ENCODE measurements around the gene PRSS12.

PRSS12 gene

DNA sequence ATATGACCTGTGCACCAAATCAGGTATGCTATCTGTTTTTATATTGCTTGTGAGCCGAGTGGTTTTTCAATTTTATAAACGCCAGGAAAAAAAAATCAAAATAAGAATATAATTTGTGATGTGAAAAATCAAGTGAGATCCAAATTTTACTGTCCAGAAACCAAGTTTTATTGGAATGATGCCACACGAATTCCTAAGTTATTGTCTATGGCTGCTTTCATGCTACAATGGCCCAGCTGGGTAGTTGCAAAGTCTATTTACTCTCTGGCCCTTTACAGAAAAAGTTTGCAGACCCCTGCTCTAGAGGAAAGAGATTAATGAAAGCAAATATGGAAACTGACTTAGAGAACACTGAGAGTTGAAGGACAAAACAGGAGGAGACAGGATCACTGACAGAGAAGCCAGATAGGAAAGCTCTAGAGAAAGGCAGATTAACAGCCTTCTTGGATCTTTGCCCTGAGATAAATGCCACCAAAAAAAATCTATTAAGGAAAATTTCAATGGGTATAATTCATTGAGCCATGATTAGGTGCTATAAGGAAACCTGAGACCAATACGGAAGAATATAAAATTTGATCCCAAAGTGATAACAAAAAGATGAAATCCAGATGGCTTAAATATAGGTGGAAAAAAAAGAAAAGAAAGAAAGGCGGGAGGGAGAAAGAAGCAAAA, 29.8 kb downstream of the PRSS12 start:
- no peak overlapping the region for H3K4me3 ChIP-seq
- DNase-seq, result no peak
- no peak overlapping the region for H3K27ac ChIP-seq
- intact Hi-C loops (cut with DNase I; ENCODE audit: low total_unique reads), result no loop called here
- peaks cover 0 to 6% of the 10 kb centered on the region in 2 donors for H3K27me3 ChIP-seq
- no peaks in the 10 kb centered on the region for H3K4me1 ChIP-seq
- TF ChIP-seq, protein P1, sequence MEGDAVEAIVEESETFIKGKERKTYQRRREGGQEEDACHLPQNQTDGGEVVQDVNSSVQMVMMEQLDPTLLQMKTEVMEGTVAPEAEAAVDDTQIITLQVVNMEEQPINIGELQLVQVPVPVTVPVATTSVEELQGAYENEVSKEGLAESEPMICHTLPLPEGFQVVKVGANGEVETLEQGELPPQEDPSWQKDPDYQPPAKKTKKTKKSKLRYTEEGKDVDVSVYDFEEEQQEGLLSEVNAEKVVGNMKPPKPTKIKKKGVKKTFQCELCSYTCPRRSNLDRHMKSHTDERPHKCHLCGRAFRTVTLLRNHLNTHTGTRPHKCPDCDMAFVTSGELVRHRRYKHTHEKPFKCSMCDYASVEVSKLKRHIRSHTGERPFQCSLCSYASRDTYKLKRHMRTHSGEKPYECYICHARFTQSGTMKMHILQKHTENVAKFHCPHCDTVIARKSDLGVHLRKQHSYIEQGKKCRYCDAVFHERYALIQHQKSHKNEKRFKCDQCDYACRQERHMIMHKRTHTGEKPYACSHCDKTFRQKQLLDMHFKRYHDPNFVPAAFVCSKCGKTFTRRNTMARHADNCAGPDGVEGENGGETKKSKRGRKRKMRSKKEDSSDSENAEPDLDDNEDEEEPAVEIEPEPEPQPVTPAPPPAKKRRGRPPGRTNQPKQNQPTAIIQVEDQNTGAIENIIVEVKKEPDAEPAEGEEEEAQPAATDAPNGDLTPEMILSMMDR (IDR thresholded peaks at IDR 0.05), result no peak
- H3K36me3 ChIP-seq, result no peaks in the 10 kb centered on the region
- no peaks in the 10 kb centered on the region for H3K9me3 ChIP-seq

DNA sequence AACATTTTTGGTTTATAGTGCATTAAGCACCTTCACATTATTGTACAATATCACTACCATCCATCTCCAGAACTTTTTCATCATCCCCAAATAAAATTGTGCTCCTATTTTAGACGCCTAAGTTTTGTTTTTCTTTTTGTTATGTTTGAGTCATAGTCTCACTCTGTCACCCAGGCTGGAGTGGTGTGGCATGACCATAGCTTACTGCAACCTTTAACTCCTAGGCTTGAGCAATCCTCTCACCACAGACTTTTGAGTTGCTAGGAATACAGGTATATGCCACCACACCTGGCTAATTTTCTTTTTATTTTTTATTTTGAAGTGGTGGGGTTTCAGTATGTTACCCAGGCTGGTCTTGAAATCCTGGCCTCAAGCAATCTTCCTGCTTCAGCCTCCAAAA, 33.9 kb downstream of the PRSS12 start:
- Histone ChIP-seq H3K27me3 (peaks cover 0 to 6% of the 10 kb centered on the region in 2 donors), H3K9me3 (no peaks in the 10 kb centered on the region), H3K4me1 (no peaks in the 10 kb centered on the region), H3K27ac (no peak overlapping the region), H3K4me3 (no peak overlapping the region), H3K36me3 (no peaks in the 10 kb centered on the region)
- DNase-seq, result no peak
- intact Hi-C loops (cut with DNase I; ENCODE audit: low total_unique reads), result no loop called here
- TF ChIP-seq, protein P1 (IDR thresholded peaks at IDR 0.05), result no peak

DNA sequence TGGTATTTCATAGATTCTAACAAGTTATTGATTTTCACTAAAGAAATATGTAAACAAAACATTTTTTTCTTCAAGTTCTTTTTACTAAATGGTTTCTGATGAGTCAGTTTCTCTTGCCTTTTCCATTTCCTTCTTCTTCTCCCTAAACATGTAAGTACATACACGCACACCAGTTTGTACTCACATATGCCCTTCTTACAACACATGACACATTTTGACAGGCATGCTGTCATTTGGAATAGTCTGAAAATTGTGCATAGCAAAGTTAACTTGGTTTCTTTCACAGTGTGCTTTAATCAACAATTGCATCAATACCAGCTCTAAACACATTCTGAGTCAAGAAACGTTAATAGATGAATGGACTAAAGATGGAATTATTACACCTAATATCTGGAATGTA, 35.1 kb downstream of the PRSS12 start:
- Histone ChIP-seq H3K36me3 (no peaks in the 10 kb centered on the region), H3K27me3 (peaks cover 0 to 6% of the 10 kb centered on the region in 2 donors), H3K4me1 (no peaks in the 10 kb centered on the region), H3K27ac (no peak overlapping the region), H3K9me3 (no peaks in the 10 kb centered on the region), H3K4me3 (no peak overlapping the region)
- TF ChIP-seq, protein P1 (IDR thresholded peaks at IDR 0.05), result no peak
- no peak for DNase-seq
- intact Hi-C loops (cut with DNase I; ENCODE audit: low total_unique reads), result no loop called here

DNA sequence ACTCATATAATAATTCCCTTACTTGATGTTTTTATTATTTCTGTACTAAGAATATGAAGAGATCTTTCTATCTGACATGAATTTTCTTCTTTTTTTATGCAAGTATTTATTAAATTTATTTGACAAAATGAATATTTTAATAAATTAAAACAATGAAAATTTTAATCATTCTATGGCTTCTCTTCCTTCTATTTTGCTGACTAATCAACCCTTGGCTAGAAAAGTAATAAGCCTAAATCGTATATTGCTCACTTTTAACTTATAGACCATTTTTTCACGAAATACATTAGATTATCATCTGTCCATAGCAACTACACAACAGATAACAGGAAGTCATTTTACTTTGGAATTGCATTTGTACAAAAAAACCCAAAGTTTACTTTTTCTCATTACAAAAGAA, 38.6 kb downstream of the PRSS12 start:
- TF ChIP-seq, protein P1 (IDR thresholded peaks at IDR 0.05), result no peak
- Histone ChIP-seq H3K4me1 (no peaks in the 10 kb centered on the region), H3K27me3 (no peaks in the 10 kb centered on the region), H3K27ac (no peak overlapping the region), H3K9me3 (no peaks in the 10 kb centered on the region), H3K36me3 (no peaks in the 10 kb centered on the region), H3K4me3 (no peak overlapping the region)
- intact Hi-C loops (cut with DNase I; ENCODE audit: low total_unique reads), result no loop called here
- DNase-seq, result no peak

DNA sequence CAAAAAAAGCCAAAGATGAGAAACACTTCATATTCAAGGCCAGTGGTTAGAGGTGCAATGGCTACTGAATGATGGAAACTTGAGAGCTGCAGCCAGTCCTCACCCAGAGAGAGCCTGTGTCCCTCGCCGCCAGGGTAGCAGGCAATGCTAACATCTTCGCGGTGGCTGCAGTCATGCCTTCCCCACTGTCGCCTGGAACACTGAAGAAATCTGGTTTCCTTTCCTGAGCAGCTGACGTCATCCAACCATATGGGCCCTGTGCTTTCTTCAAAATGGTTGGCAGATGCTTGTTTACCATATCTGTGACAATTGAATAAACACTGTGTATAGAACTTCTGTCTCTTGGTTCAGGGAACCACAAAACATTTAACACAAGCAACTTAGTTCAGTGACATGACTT, 39.7 kb downstream of the PRSS12 start:
- Histone ChIP-seq H3K27me3 (no peaks in the 10 kb centered on the region), H3K9me3 (no peaks in the 10 kb centered on the region), H3K27ac (no peak overlapping the region), H3K36me3 (no peaks in the 10 kb centered on the region), H3K4me3 (no peak overlapping the region), H3K4me1 (no peaks in the 10 kb centered on the region)
- no peak for DNase-seq
- intact Hi-C loops (cut with DNase I; ENCODE audit: low total_unique reads), result no loop called here
- TF ChIP-seq, protein P1 (IDR thresholded peaks at IDR 0.05), result no peak
